Suprapubic skin (tissue), 4 donors: ENCODE results near the gene ZNF598.

Experiments
- CTCF ChIP-seq, 2 donors: fragments of 200-600 bp in 1 of 2; fragments of 450-650 bp in 1 of 2; sonication (generic) in 1 of 2; IDR thresholded peaks; one replicate each; pipeline ENCODE4 v1.5.1; 2016 to 2019; ENCODE audit warnings: antibody characterized with exemption in 2 of 2, mild to moderate bottlenecking in 1 of 2, moderate library complexity in 1 of 2
- EP300 ChIP-seq: sonication (generic); formaldehyde crosslinking; IDR thresholded peaks from one replicate; pipeline ENCODE4 v1.6.1; 2017; ENCODE audit warnings: antibody characterized with exemption
- POLR2A ChIP-seq, 2 donors: fragments of 450-650 bp; IDR thresholded peaks; one replicate each; pipeline ENCODE4 v1.6.1; 2017; ENCODE audit warnings: antibody characterized with exemption in 2 of 2, mild to moderate bottlenecking in 2 of 2, moderate library complexity in 2 of 2
- POLR2AphosphoS5 ChIP-seq, 3 donors: sonication (generic); formaldehyde crosslinking; IDR thresholded peaks; one replicate each; pipeline ENCODE4 v1.6.1; 2017; ENCODE audit warnings: antibody characterized with exemption in 3 of 3

GRCh38 chr16:1993731-1994131 lies 15.9 kb downstream of the ZNF598 start:
- no peak for TF ChIP-seq CTCF (IDR thresholded peaks at IDR 0.05)
- no peak for TF ChIP-seq POLR2A (IDR thresholded peaks at IDR 0.05)
- no peak for TF ChIP-seq EP300
- TF ChIP-seq POLR2AphosphoS5 (IDR thresholded peaks at IDR 0.05) = no peak
